ENCODE results near the gene ADGRB2. TPM values are rescaled to one million over a fixed set of nuclear protein-coding genes. Genes with fewer than 3 reads are reported as not detected.

The ADGRB2 gene
- total and polyA plus RNA-seq, 2 of the 4 experiments (the other 2 are of a cell fraction) = 2.2 to 11.9 TPM

GRCh38 chr1:31717341-31717740 lies 46.8 kb downstream of the ADGRB2 start:
- ATAC-seq (ENCODE audit: low read depth) = no peak
- Histone ChIP-seq H2AFZ (replicated peaks; ENCODE audit: low read length, poor library complexity) (no peak overlapping the region), H2BK20ac (ENCODE audit: low read depth, low read length) (no peak overlapping the region), H2AK5ac (ENCODE audit: low read depth, low read length) (no peak overlapping the region), H4K8ac (ENCODE audit: low read depth in 2 of 2, low read length in 2 of 2) (no peak overlapping the region), H4K20me1 (ENCODE audit: insufficient read depth, low read length) (no peaks in the 10 kb centered on the region), H3K27me3 (ENCODE audit: control insufficient read depth, insufficient read depth, low read length) (peaks cover 10% of the 10 kb centered on the region; the same call in 1 of the 2 replicates), H2BK15ac (ENCODE audit: low read depth, low read length) (no peak overlapping the region), H3K36me3 (ENCODE audit: control insufficient read depth, insufficient read depth, low read length) (no peaks in the 10 kb centered on the region), H3K18ac (ENCODE audit: low read depth, low read length) (no peak overlapping the region), H3K56ac (ENCODE audit: extremely low read depth, insufficient read depth, low read length) (no peak overlapping the region), H2BK5ac (ENCODE audit: low read depth, low read length, poor library complexity, severe bottlenecking) (no peak overlapping the region), H3K4me1 (ENCODE audit: control insufficient read depth, insufficient read depth, low read length) (peaks cover 21% of the 10 kb centered on the region), H3K9me1 (ENCODE audit: insufficient read depth, low read length) (peaks cover 10% of the 10 kb centered on the region), H3K4me3 (ENCODE audit: insufficient read depth, low read depth, low read length) (no peak overlapping the region), H3K9me3 (ENCODE audit: control insufficient read depth, insufficient read depth, low read length) (no peaks in the 10 kb centered on the region), H3K14ac (replicated peaks; ENCODE audit: low read depth, low read length) (no peak overlapping the region), H3K23ac (ENCODE audit: low read depth, low read length) (no peak overlapping the region), H4K91ac (ENCODE audit: insufficient read depth, low read depth, low read length) (no peak overlapping the region), H4K5ac (ENCODE audit: low read depth, low read length) (no peak overlapping the region), H3K9ac (ENCODE audit: low read depth, low read length) (no peak overlapping the region), H2AK9ac (replicated peaks; ENCODE audit: low read depth, low read length, poor library complexity) (peak overlapping the region; percentile 77), H3K79me1 (ENCODE audit: low read depth in 1 of 2, low read length in 2 of 2) (0 out of 4 replicates have a peak, but pooled peaks cover 0 to 3% of the 10 kb centered on the region in 2 experiments), H3K4ac (ENCODE audit: low read depth, low read length) (no peak overlapping the region), H2BK120ac (ENCODE audit: low read depth, low read length) (no peak overlapping the region), H3K4me2 (ENCODE audit: low read depth, low read length) (no peak overlapping the region), H3K27ac (ENCODE audit: insufficient read depth, low read length) (no peak overlapping the region)
- TF ChIP-seq NFE2L2 (IDR thresholded peaks at IDR 0.05; ENCODE audit: low read depth, low read length) (peak; percentile 59; the same call in 1 of the 2 replicates), MAFK (IDR thresholded peaks at IDR 0.05; ENCODE audit: low read depth, low read length) (peak; percentile 63)
- TF ChIP-seq, protein P1, sequence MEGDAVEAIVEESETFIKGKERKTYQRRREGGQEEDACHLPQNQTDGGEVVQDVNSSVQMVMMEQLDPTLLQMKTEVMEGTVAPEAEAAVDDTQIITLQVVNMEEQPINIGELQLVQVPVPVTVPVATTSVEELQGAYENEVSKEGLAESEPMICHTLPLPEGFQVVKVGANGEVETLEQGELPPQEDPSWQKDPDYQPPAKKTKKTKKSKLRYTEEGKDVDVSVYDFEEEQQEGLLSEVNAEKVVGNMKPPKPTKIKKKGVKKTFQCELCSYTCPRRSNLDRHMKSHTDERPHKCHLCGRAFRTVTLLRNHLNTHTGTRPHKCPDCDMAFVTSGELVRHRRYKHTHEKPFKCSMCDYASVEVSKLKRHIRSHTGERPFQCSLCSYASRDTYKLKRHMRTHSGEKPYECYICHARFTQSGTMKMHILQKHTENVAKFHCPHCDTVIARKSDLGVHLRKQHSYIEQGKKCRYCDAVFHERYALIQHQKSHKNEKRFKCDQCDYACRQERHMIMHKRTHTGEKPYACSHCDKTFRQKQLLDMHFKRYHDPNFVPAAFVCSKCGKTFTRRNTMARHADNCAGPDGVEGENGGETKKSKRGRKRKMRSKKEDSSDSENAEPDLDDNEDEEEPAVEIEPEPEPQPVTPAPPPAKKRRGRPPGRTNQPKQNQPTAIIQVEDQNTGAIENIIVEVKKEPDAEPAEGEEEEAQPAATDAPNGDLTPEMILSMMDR (conservative IDR thresholded peaks at IDR 0.05; ENCODE audit: low read depth, low read length) = no peak
- DNase-seq = peak; percentile 37
- intact Hi-C loops (cut with micrococcal nuclease) = no loop called here
- ChIA-PET POLR2A (ENCODE audit: unreplicated experiment) (no interaction called here), CTCF (interaction anchor here (1.3 to 3.3 kb wide), 3 partner anchors 9 to 16 kb away, joined by 3 to 28 read pairs (median 7); partner anchors contain the start of gene COL16A1)
- BruUV-seq (replicated peaks) = no TSS peak
- WGBS, 2 experiments (ENCODE audit: extremely low coverage in 2 of 2, insufficient read length in 1 of 2) = 79% methylated on average over 5 of the region's 6 CpGs; no CpG with 5 or more reads in 1 of the 2 experiments
- in situ Hi-C loops (cut with MboI; ENCODE audit: low sequenced_read_pairs) = no loop called here
- dilution Hi-C loops (cut with HindIII; ENCODE audit: low sequenced_read_pairs, unreplicated experiment) = no loop called here

All from IMR-90 (cell line).